ENCODE data around the gene GEMIN2. TPM values are rescaled to one million over a fixed set of nuclear protein-coding genes. Genes with fewer than 3 reads are reported as not detected.
"Not testable (repeated sequence)": the region's sequence is repeated elsewhere in the genome, so short reads cannot be mapped to it uniquely, and the experiment has no call there.

The GEMIN2 gene
- 16.1 TPM for total RNA-seq (ENCODE audit: unreplicated experiment)
- long read RNA-seq, transcript GEMIN2-202 (10 exons, 1,420 nt), result major isoform, 12 of 18 reads
- long read RNA-seq, partial matches to known transcripts, result 1 of 18 reads
- long read RNA-seq, other reads (novel, unspliced or antisense), result 1 of 18 reads

GRCh38 chr14:39114073-39114838, at the start of gene GEMIN2:
GEMIN2 (plus strand) TSS chr14:39114323; CDS start chr14:39114339, 16 bp downstream.
- peak; percentile 93 for DNase-seq
- no peaks in the 10 kb centered on the region for H3K9me3 Mint-ChIP-seq (ENCODE audit: unreplicated experiment)
- H3K36me3 Mint-ChIP-seq (ENCODE audit: unreplicated experiment), result no peaks in the 10 kb centered on the region
- H3K27me3 Mint-ChIP-seq (ENCODE audit: unreplicated experiment), result peaks cover 2% of the 10 kb centered on the region
- H3K4me3 Mint-ChIP-seq (ENCODE audit: unreplicated experiment), result peak within 1 kb of the TSS; percentile 94
- H3K4me1 Mint-ChIP-seq (ENCODE audit: low read depth, unreplicated experiment), result no peaks in the 10 kb centered on the region
- TF ChIP-seq CTCF (IDR thresholded peaks at IDR 0.05; ENCODE audit: partially characterized antibody, unreplicated experiment), result no peak
- H3K27ac Mint-ChIP-seq (ENCODE audit: unreplicated experiment), result peak within 1 kb of the TSS; percentile 85

DNA sequence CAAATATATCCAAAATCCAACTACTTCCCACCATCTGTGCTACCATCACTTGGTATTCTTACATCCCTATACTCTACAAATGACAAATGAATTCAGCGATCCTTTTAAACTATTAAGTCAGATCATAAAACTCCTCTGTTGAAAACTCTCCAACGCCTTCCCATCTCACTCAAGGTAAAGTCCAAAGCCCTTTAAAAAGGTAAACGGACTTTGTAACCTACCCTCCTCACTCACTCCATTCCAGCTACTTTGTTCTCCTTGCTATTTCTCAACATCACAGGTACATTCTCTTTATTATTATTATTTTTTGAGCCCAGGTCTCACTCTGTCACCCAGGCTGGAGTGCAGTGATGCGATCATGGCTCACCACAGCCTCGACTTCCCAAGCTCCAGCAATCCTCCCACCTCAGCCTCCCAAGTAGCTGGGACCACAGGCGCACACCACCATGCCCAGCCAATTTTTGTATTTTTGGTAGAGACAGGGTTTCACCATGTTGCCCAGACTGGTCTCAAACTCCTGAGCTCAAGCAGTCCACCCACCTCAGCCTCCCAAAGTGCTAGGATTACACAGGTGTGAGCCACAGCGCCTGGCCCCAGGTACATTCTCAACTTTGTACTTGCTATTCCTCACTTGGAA, 44.8 kb upstream of the GEMIN2 start:
- not testable (repeated sequence) for H3K27me3 Mint-ChIP-seq (ENCODE audit: unreplicated experiment); H3K4me3 Mint-ChIP-seq (ENCODE audit: unreplicated experiment); H3K4me1 Mint-ChIP-seq (ENCODE audit: low read depth, unreplicated experiment); H3K9me3 Mint-ChIP-seq (ENCODE audit: unreplicated experiment); H3K27ac Mint-ChIP-seq (ENCODE audit: unreplicated experiment); DNase-seq; H3K36me3 Mint-ChIP-seq (ENCODE audit: unreplicated experiment)

DNA sequence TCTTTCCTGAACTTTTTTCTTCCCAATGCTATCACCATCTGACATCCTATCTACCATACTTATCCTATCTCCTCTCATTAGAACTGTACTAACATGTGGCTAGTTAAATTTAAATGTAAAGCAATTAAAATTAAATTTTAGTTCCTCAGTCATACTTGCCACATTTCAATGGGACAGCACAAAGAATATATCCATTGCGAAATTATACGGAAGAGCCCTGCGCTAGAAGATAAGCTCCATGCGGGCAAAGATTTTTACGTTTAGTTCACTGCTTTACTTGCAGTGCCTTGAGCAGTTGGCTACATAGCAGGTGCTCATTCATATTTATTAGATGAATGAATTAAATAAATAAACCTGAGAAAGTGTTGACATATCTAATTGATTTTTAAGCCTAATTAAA, 44.2 kb upstream of the GEMIN2 start:
- H3K36me3 Mint-ChIP-seq (ENCODE audit: unreplicated experiment), result peaks cover 4% of the 10 kb centered on the region
- H3K4me1 Mint-ChIP-seq (ENCODE audit: low read depth, unreplicated experiment), result no peaks in the 10 kb centered on the region
- no peaks in the 10 kb centered on the region for H3K9me3 Mint-ChIP-seq (ENCODE audit: unreplicated experiment)
- H3K4me3 Mint-ChIP-seq (ENCODE audit: unreplicated experiment), result no peak overlapping the region
- no peak for DNase-seq
- no peak for TF ChIP-seq CTCF (IDR thresholded peaks at IDR 0.05; ENCODE audit: partially characterized antibody, unreplicated experiment)
- H3K27me3 Mint-ChIP-seq (ENCODE audit: unreplicated experiment), result no peaks in the 10 kb centered on the region
- no peak overlapping the region for H3K27ac Mint-ChIP-seq (ENCODE audit: unreplicated experiment)

- Mint-ChIP-seq H3K27me3 (ENCODE audit: unreplicated experiment) (no peaks in the 10 kb centered on the region), H3K9me3 (ENCODE audit: unreplicated experiment) (no peaks in the 10 kb centered on the region), H3K4me3 (ENCODE audit: unreplicated experiment) (no peak overlapping the region), H3K27ac (ENCODE audit: unreplicated experiment) (no peak overlapping the region), H3K36me3 (ENCODE audit: unreplicated experiment) (peaks cover 4% of the 10 kb centered on the region), H3K4me1 (ENCODE audit: low read depth, unreplicated experiment) (no peaks in the 10 kb centered on the region)
- TF ChIP-seq CTCF (IDR thresholded peaks at IDR 0.05; ENCODE audit: partially characterized antibody, unreplicated experiment), result no peak
- no peak for DNase-seq
These were observed 43.0 kb upstream of the GEMIN2 start for GRCh38 chr14:39071096-39071495.

DNA sequence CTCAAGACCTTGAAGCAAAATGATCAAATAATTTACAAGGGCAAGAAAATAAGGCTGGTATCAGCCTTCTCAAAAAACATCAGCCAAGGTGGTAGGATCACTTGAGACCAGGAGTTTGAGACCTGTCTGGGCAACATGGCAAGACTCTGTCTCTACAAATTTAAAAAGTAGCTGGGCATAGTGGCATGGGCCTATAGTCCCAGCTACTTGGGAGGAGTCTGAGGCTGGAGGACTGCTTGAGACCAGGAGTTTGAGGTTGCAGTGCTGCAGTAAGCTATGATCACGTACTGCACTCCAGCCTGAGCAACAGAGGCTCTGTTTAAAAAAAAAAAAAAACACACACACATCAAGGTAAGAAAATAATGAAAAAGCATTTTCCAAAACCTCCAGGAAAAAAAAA, 33.2 kb upstream of the GEMIN2 start:
- Mint-ChIP-seq H3K4me3 (ENCODE audit: unreplicated experiment) (no peak overlapping the region), H3K27ac (ENCODE audit: unreplicated experiment) (no peak overlapping the region), H3K36me3 (ENCODE audit: unreplicated experiment) (peaks cover 7% of the 10 kb centered on the region), H3K4me1 (ENCODE audit: low read depth, unreplicated experiment) (peaks cover 6% of the 10 kb centered on the region), H3K9me3 (ENCODE audit: unreplicated experiment) (peaks cover 2% of the 10 kb centered on the region), H3K27me3 (ENCODE audit: unreplicated experiment) (no peaks in the 10 kb centered on the region)
- DNase-seq, result no peak
- TF ChIP-seq CTCF (IDR thresholded peaks at IDR 0.05; ENCODE audit: partially characterized antibody, unreplicated experiment), result no peak

Measured in glutamatergic neuron (in vitro differentiated cells).